Thyroid gland (tissue), 4 donors: ENCODE measurements around the gene TPCN1.

ENCODE experiments used
- POLR2A ChIP-seq, 2 donors: fragments of 450-650 bp; IDR thresholded peaks; one replicate each; pipeline ENCODE4 v1.6.1; 2017; ENCODE audit warnings: antibody characterized with exemption in 2 of 2, mild to moderate bottlenecking in 2 of 2, moderate library complexity in 1 of 2
- TF ChIP-seq, protein P1 (sequence below), 6 experiments: fragments of 200-600 bp in 3 of 6; fragments of 450-650 bp in 3 of 6; sonication (generic) in 3 of 6; IDR thresholded peaks; one replicate each; pipeline ENCODE4 v1.5.1; 2016 to 2019; ENCODE audit warnings: antibody characterized with exemption in 6 of 6, mild to moderate bottlenecking in 2 of 6, inconsistent platforms in 1 of 6, moderate library complexity in 1 of 6

DNA sequence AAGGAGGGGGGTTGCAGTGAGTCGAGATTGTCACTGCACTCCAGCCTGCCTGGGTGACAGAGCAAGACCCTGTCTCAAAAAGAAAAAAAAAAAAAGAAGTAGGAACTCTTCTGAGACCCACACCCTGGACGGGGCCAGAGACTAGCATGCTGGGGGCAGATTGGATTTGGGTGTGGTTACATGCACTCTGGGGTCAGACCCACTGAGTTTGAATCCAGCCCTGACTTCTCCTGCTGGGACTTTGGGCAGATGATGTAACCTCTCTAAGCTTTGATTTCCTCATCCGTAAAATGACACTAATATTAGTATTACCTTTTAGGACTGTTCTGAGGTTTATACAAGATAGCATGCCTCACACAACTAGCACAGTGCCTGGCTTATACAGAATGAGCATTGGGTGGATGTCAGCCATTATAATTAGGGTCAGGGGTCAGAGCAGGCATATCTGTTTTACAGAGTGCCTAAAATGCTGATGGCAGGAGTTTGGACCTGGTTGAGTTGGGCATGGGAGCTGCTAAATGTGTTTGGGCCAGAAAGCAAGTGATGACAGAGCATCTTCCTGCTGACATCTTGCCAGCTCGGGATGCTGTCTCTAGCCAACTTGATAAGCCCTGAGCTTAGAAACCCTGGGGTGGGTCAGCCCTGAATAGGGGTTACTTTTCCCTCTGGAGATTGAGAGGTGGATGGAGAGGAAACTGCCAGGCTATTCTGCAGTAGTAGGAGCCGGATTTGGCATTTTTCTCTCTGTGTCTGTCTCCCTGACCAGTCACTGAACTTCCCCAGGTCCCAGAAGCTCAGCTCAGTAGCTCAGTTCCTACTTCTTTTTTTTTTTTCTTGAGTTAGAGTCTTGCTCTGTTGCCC lies 15.5 kb downstream of the TPCN1 start:
- no peak for TF ChIP-seq POLR2A (IDR thresholded peaks at IDR 0.05)
- TF ChIP-seq, protein P1, sequence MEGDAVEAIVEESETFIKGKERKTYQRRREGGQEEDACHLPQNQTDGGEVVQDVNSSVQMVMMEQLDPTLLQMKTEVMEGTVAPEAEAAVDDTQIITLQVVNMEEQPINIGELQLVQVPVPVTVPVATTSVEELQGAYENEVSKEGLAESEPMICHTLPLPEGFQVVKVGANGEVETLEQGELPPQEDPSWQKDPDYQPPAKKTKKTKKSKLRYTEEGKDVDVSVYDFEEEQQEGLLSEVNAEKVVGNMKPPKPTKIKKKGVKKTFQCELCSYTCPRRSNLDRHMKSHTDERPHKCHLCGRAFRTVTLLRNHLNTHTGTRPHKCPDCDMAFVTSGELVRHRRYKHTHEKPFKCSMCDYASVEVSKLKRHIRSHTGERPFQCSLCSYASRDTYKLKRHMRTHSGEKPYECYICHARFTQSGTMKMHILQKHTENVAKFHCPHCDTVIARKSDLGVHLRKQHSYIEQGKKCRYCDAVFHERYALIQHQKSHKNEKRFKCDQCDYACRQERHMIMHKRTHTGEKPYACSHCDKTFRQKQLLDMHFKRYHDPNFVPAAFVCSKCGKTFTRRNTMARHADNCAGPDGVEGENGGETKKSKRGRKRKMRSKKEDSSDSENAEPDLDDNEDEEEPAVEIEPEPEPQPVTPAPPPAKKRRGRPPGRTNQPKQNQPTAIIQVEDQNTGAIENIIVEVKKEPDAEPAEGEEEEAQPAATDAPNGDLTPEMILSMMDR (IDR thresholded peaks at IDR 0.05) = no peak
